ENCODE measurements around the gene SERPINA5.

GRCh38 chr14:94613720-94614644, 32.8 kb downstream of the SERPINA5 start:
- TF ChIP-seq POLR2A (IDR thresholded peaks at IDR 0.05) (no peak), CTCF (IDR thresholded peaks at IDR 0.05 in 8 of 11, conservative IDR thresholded peaks at IDR 0.05 in 3 of 11) (no peak)
